Stimulated activated CD4-positive, alpha-beta T cell treated with anti-CD3 and anti-CD28 coated beads, Interleukin-2, amount 100 ng/mL, for 4 hours (primary cell): Measurements from ENCODE around the gene HAND2.

ENCODE experiments used
- DNase-seq: peaks from one replicate; pipeline ENCODE4 v3.0.0-alpha.2; 2020; ENCODE audit warnings: low read depth

The HAND2 gene

GRCh38 chr4:173536808-173537429 lies 6.9 kb upstream of the HAND2 start:
- DNase-seq, result no peak

- DNase-seq, result no peak
Measured at GRCh38 chr4:173535957-173536356, 5.9 kb upstream of the HAND2 start.

- no peak for DNase-seq
Measured at GRCh38 chr4:173535165-173535902, 5.3 kb upstream of the HAND2 start.

- no peak for DNase-seq
Measured at GRCh38 chr4:173534434-173534833, 4.4 kb upstream of the HAND2 start.

- no peak for DNase-seq
Measured at GRCh38 chr4:173532725-173533511, 2.9 kb upstream of the HAND2 start.

GRCh38 chr4:173531086-173531965 lies 1.3 kb upstream of the HAND2 start:
- no peak for DNase-seq

GRCh38 chr4:173530326-173531085 lies 477 bp upstream of the HAND2 start:
- DNase-seq, result no peak

- no peak for DNase-seq
Measured at GRCh38 chr4:173528378-173529321, 1.4 kb downstream of the HAND2 start.

- no peak for DNase-seq
Measured at GRCh38 chr4:173527103-173527891, 2.7 kb downstream of the HAND2 start.

GRCh38 chr4:173526724-173527102 lies 3.3 kb downstream of the HAND2 start:
- DNase-seq, result no peak

- no peak for DNase-seq
Measured at GRCh38 chr4:173526027-173526482, 4.0 kb downstream of the HAND2 start.

- no peak for DNase-seq
Measured at GRCh38 chr4:173525118-173526011, 4.7 kb downstream of the HAND2 start.

GRCh38 chr4:173524218-173525117 lies 5.6 kb downstream of the HAND2 start:
- no peak for DNase-seq

GRCh38 chr4:173522951-173523395 lies 7.1 kb downstream of the HAND2 start:
- no peak for DNase-seq

GRCh38 chr4:173522160-173522950 lies 7.7 kb downstream of the HAND2 start:
- DNase-seq, result no peak

- DNase-seq, result no peak
Measured at GRCh38 chr4:173521467-173522159, 8.4 kb downstream of the HAND2 start.
